GM23248 (cell line): Measurements from ENCODE around the gene NACC2. TPM values are rescaled to one million over a fixed set of nuclear protein-coding genes. Genes with fewer than 3 reads are reported as not detected.
A peak's percentile ranks its signal among the peaks of the same experiment; 100 is the strongest.

Source experiments
- DNase-seq: peaks from one replicate; pipeline ENCODE4 v3.0.0-alpha.2; 2015
- H2AFZ ChIP-seq: fragments of 200-600 bp; sonication (generic); 2 replicates; pipeline ENCODE4 v1.6.1; 2016; ENCODE audit warnings: antibody characterized with exemption
- H3F3A ChIP-seq: fragments of 200-600 bp; sonication (generic); 2 replicates; pipeline ENCODE4 v1.6.1; 2016; ENCODE audit warnings: mild to moderate bottlenecking, antibody characterized with exemption, mixed run types; ENCODE audit not compliant: insufficient read depth
- H3K27ac ChIP-seq: fragments of 200-600 bp; sonication (generic); 2 replicates; pipeline ENCODE4 v1.5.1; 2016; ENCODE audit warnings: mild to moderate bottlenecking
- H3K27me3 ChIP-seq: fragments of 200-600 bp; sonication (generic); replicated peaks from 2 replicates; pipeline ENCODE4 v1.6.1; 2016; ENCODE audit warnings: mild to moderate bottlenecking; ENCODE audit not compliant: insufficient read depth
- H3K36me3 ChIP-seq: fragments of 200-600 bp; sonication (generic); 2 replicates; pipeline ENCODE4 v1.6.1; 2016; ENCODE audit warnings: low read depth, mild to moderate bottlenecking
- H3K4me1 ChIP-seq: fragments of 200-600 bp; sonication (generic); 2 replicates; pipeline ENCODE4 v1.6.1; 2016; ENCODE audit warnings: mild to moderate bottlenecking; ENCODE audit not compliant: insufficient read depth
- H3K4me2 ChIP-seq: fragments of 200-600 bp; sonication (generic); one replicate; pipeline ENCODE4 v1.6.1; 2016; ENCODE audit warnings: mild to moderate bottlenecking; ENCODE audit not compliant: unreplicated experiment
- H3K4me3 ChIP-seq: fragments of 200-600 bp; sonication (generic); 2 replicates; pipeline ENCODE4 v1.5.1; 2016; ENCODE audit warnings: mild to moderate bottlenecking
- H3K79me2 ChIP-seq: fragments of 200-600 bp; sonication (generic); 2 replicates; pipeline ENCODE4 v1.6.1; 2016; ENCODE audit warnings: mild to moderate bottlenecking; ENCODE audit not compliant: insufficient read depth
- H3K9ac ChIP-seq: fragments of 200-600 bp; sonication (generic); 2 replicates; pipeline ENCODE4 v1.6.1; 2016; ENCODE audit warnings: mild to moderate bottlenecking
- H3K9me2 ChIP-seq: fragments of 200-600 bp; sonication (generic); 2 replicates; pipeline ENCODE4 v1.6.1; 2016; ENCODE audit warnings: mixed run types, mild to moderate bottlenecking, moderate library complexity; ENCODE audit not compliant: insufficient read depth
- H3K9me3 ChIP-seq: fragments of 200-600 bp; sonication (generic); one replicate; pipeline ENCODE4 v1.6.1; 2017; ENCODE audit warnings: low read depth
- H4K20me1 ChIP-seq: fragments of 200-600 bp; sonication (generic); 2 replicates; pipeline ENCODE4 v1.6.0; 2016; ENCODE audit not compliant: insufficient read depth
- EZH2 ChIP-seq: fragments of 200-600 bp; sonication (generic); IDR thresholded peaks from 2 replicates; pipeline ENCODE4 v1.6.1; 2018; ENCODE audit warnings: antibody characterized with exemption, mild to moderate bottlenecking; ENCODE audit not compliant: insufficient read depth, poor library complexity, severe bottlenecking
- EZH2phosphoT487 ChIP-seq: fragments of 200-600 bp; sonication (generic); IDR thresholded peaks from 2 replicates; pipeline ENCODE4 v1.6.1; 2018; ENCODE audit warnings: antibody characterized with exemption, moderate library complexity, mild to moderate bottlenecking, low read depth; ENCODE audit not compliant: insufficient read depth
- WGBS, 2 experiments: methylation state at CpG; one replicate each; pipeline ENCODE4 v1.1.6; 2015 to 2017; ENCODE audit warnings: low lambda C conversion rate in 2 of 2, low coverage in 1 of 2; ENCODE audit errors: missing lambda C conversion rate in 2 of 2; 5-methylcytosine and 5-hydroxymethylcytosine counted together
- in situ Hi-C: fragments of 300-500 bp; cut with MboI; formaldehyde crosslinking; loops from 2 replicates; pipeline ENCODE4 v1.15.0; 2020
- polyA plus RNA-seq: library from polyadenylated mRNA; unstranded; fragments of >200 nt; fragmentation: Nextera tagmentation; extraction: Ambion mirVana; gene quantifications from 2 replicates; pipeline ENCODE4 v1.2.1, GENCODE V29; 2016
- total RNA-seq: library from RNA; depleted of rRNA; stranded (reverse); fragments of >200 nt; shearing (Covaris generic); gene quantifications from 2 replicates; pipeline ENCODE4 v1.2.3, GENCODE V29; 2014

NACC2 gene
- total and polyA plus RNA-seq, 2 experiments from 2014 or later, result 5.3 to 30.7 TPM

GRCh38 chr9:135974220-135974573 lies 120.9 kb downstream of the NACC2 start:
- Histone ChIP-seq H3F3A (no peaks in the 10 kb centered on the region), H3K27me3 (peaks cover 5% of the 10 kb centered on the region; the same call in 1 of the 2 replicates), H3K4me2 (no peak overlapping the region), H3K79me2 (no peaks in the 10 kb centered on the region), H3K36me3 (no peaks in the 10 kb centered on the region), H3K4me1 (no peaks in the 10 kb centered on the region), H3K9ac (no peak overlapping the region), H3K9me2 (no peaks in the 10 kb centered on the region), H2AFZ (no peak overlapping the region), H3K4me3 (no peak overlapping the region), H4K20me1 (no peaks in the 10 kb centered on the region), H3K9me3 (no peaks in the 10 kb centered on the region), H3K27ac (no peak overlapping the region)
- TF ChIP-seq EZH2phosphoT487, result no peak
- TF ChIP-seq EZH2, result no peak
- in situ Hi-C loops, result no loop called here
- DNase-seq, result no peak
- 49 to 53% methylated on average over 10 of the region's 10 CpGs for WGBS, 2 experiments

GRCh38 chr9:135973277-135974219 lies 121.5 kb downstream of the NACC2 start:
- H3K4me1 ChIP-seq, result no peaks in the 10 kb centered on the region
- no peak for DNase-seq
- TF ChIP-seq EZH2phosphoT487, result no peak
- no peak for TF ChIP-seq EZH2
- no peaks in the 10 kb centered on the region for H3F3A ChIP-seq
- H3K9me3 ChIP-seq, result no peaks in the 10 kb centered on the region
- no peak overlapping the region for H2AFZ ChIP-seq
- H3K4me3 ChIP-seq, result no peak overlapping the region
- H3K9me2 ChIP-seq, result no peaks in the 10 kb centered on the region
- H4K20me1 ChIP-seq, result no peaks in the 10 kb centered on the region
- no peaks in the 10 kb centered on the region for H3K36me3 ChIP-seq
- in situ Hi-C loops, result no loop called here
- H3K9ac ChIP-seq, result no peak overlapping the region
- H3K27ac ChIP-seq, result no peak overlapping the region
- H3K4me2 ChIP-seq, result no peak overlapping the region
- H3K27me3 ChIP-seq, result peaks cover 5% of the 10 kb centered on the region; the same call in 1 of the 2 replicates
- no peaks in the 10 kb centered on the region for H3K79me2 ChIP-seq
- 46 to 47% methylated on average over 22 to 23 of the region's 23 CpGs for WGBS, 2 experiments

GRCh38 chr9:135971892-135972291 lies 123.2 kb downstream of the NACC2 start:
- Histone ChIP-seq H2AFZ (no peak overlapping the region), H3K79me2 (no peaks in the 10 kb centered on the region), H4K20me1 (no peaks in the 10 kb centered on the region), H3K9me2 (no peaks in the 10 kb centered on the region), H3K4me3 (no peak overlapping the region), H3K4me1 (no peaks in the 10 kb centered on the region), H3K27ac (no peak overlapping the region), H3K4me2 (no peak overlapping the region), H3K36me3 (no peaks in the 10 kb centered on the region), H3F3A (no peaks in the 10 kb centered on the region), H3K9me3 (no peaks in the 10 kb centered on the region), H3K27me3 (0 out of 2 replicates have a peak, but pooled peaks cover 5% of the 10 kb centered on the region), H3K9ac (no peak overlapping the region)
- TF ChIP-seq EZH2, result no peak
- DNase-seq, result no peak
- in situ Hi-C loops, result no loop called here
- WGBS, 2 experiments, result 36 to 39% methylated on average over 13 of the region's 13 CpGs

- H3K27ac ChIP-seq, result no peak overlapping the region
- peak; percentile 30 for DNase-seq
- H2AFZ ChIP-seq, result no peak overlapping the region
- no peak overlapping the region for H3K9ac ChIP-seq
- no peak overlapping the region for H3K4me3 ChIP-seq
- 37% methylated on average over 18 of the region's 18 CpGs for WGBS, 2 experiments
- no peaks in the 10 kb centered on the region for H3F3A ChIP-seq
- H3K9me3 ChIP-seq, result no peaks in the 10 kb centered on the region
- no peaks in the 10 kb centered on the region for H4K20me1 ChIP-seq
- H3K9me2 ChIP-seq, result no peaks in the 10 kb centered on the region
- no peak overlapping the region for H3K4me2 ChIP-seq
- no peaks in the 10 kb centered on the region for H3K36me3 ChIP-seq
- no peak for TF ChIP-seq EZH2
- no peak for TF ChIP-seq EZH2phosphoT487
- in situ Hi-C loops, result no loop called here
- 0 out of 2 replicates have a peak, but pooled peaks cover 5% of the 10 kb centered on the region for H3K27me3 ChIP-seq
- H3K79me2 ChIP-seq, result no peaks in the 10 kb centered on the region
- H3K4me1 ChIP-seq, result no peaks in the 10 kb centered on the region
These were observed 123.8 kb downstream of the NACC2 start for GRCh38 chr9:135971111-135971766.
